Fibroblast of villous mesenchyme (primary cell): ENCODE results near the gene CTDSPL. TPM values are rescaled to one million over a fixed set of nuclear protein-coding genes. Genes with fewer than 3 reads are reported as not detected.
A peak's percentile ranks its signal among the peaks of the same experiment; 100 is the strongest.

Experiments
- DNase-seq: peaks from one replicate; pipeline ENCODE4 v3.0.0-alpha.2; 2010; ENCODE audit warnings: low read depth
- H3K4me3 ChIP-seq: 2 replicates; pipeline ENCODE4 v1.5.1; 2011; ENCODE audit warnings: low read depth, mild to moderate bottlenecking, low read length
- CTCF ChIP-seq: IDR thresholded peaks from 2 replicates; pipeline ENCODE4 v1.5.1; 2012; ENCODE audit warnings: low read depth, mild to moderate bottlenecking, low read length; ENCODE audit not compliant: insufficient read depth
- total RNA-seq: library from RNA; depleted of rRNA; stranded (reverse); fragments of >200 nt; gene quantifications from 2 replicates; pipeline ENCODE4 v1.2.3, GENCODE V29; 2012

Gene CTDSPL
- total RNA-seq, 1 donor: 61.7 TPM

GRCh38 chr3:37995652-37996641, 134.3 kb downstream of the CTDSPL start:
- no peak overlapping the region for H3K4me3 ChIP-seq
- TF ChIP-seq CTCF: no peak
- DNase-seq: no peak

- peak; percentile 69 for DNase-seq
- H3K4me3 ChIP-seq: no peak overlapping the region
- TF ChIP-seq CTCF: peak; percentile 98
Measured at GRCh38 chr3:37996785-37997301, 135.2 kb downstream of the CTDSPL start.

- H3K4me3 ChIP-seq: no peak overlapping the region
- DNase-seq: no peak
- no peak for TF ChIP-seq CTCF
Measured at GRCh38 chr3:37997342-37997741, 135.7 kb downstream of the CTDSPL start.

DNA sequence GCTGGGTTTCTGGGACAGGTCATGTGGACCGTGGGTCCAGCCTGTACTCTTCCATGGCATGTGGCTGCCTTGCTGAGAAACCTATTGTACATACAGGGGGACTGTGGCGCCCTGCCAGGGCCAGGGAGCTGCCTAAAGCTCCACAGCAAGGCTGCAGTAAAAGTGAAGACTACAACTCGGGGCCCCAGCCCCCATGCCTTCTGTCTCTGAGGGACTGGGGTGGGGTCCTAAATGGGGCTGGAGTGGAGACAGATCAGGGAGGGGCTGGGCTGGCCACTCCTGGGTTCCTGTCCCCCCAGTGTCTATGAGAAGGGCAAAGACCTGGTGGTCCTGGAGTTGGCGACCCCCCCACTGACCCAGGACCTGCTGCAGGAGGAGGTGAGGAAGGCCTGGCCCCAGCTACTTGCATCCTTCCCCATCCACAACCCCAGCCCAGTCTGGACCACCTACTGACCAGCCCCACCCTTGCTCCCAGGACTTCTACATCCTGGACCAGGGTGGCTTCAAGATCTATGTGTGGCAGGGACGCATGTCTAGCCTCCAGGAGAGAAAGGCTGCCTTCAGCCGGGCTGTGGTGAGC, 136.2 kb downstream of the CTDSPL start:
- no peak for TF ChIP-seq CTCF
- no peak for DNase-seq
- no peak overlapping the region for H3K4me3 ChIP-seq

DNA sequence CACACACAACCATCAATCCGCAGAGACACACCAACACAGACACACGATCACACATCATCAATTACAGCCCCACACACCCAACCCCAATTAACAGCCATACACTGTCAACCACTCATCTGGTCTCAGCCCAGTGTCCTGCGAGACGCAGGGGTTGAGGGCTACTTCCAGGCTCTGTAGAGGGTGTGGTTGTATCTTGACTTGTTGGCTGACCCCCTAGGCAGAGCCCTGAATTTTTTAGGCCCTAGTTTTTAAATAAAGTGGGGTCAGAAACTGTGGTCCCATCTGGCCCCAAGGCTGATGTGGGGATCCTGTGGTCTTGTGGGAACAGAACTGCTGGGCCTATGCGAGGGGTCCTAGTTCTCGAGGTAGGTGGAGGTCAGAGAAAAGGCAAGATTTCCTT, 138.2 kb downstream of the CTDSPL start:
- no peak for TF ChIP-seq CTCF
- DNase-seq: no peak
- H3K4me3 ChIP-seq: no peak overlapping the region

- TF ChIP-seq CTCF: no peak
- no peak overlapping the region for H3K4me3 ChIP-seq
- no peak for DNase-seq
Measured at GRCh38 chr3:38000242-38000916, 138.7 kb downstream of the CTDSPL start.
